PFSK-1 (cell line): ENCODE data around the gene CWC27.

Source experiments
- SIN3A ChIP-seq: IDR thresholded peaks from 2 replicates; pipeline ENCODE4 v1.6.1; 2012; ENCODE audit warnings: mild to moderate bottlenecking, low read length, moderate library complexity, borderline replicate concordance; ENCODE audit not compliant: insufficient read depth
- TAF1 ChIP-seq: IDR thresholded peaks from 2 replicates; pipeline ENCODE4 v1.6.1; 2012; ENCODE audit warnings: low read length, control low read depth, borderline replicate concordance; ENCODE audit not compliant: insufficient read depth

DNA sequence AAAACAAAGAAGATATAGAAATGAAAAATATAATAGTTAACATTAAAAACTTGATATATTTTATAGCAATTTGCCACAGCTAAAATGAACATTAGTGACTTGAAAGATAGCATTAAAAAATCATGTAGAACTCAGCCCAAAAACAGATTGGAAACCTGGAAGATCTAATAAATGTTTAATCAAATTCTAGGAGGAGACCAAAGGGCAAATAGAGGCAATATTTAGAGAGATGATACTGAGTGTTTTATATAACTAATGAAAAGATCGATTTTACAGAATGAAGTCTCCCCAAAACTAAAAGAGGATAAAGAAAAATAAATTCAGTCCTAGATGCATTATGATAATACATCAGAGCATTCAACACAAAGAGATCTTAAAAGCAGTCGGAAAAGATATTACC, 127.0 kb downstream of the CWC27 start:
- no peak for TF ChIP-seq SIN3A
- no peak for TF ChIP-seq TAF1
